ENCODE data around the gene SRP54.
A peak's percentile ranks its signal among the peaks of the same experiment; 100 is the strongest.
"Not testable (repeated sequence)": the region's sequence is repeated elsewhere in the genome, so short reads cannot be mapped to it uniquely, and the experiment has no call there.

The SRP54 gene

DNA sequence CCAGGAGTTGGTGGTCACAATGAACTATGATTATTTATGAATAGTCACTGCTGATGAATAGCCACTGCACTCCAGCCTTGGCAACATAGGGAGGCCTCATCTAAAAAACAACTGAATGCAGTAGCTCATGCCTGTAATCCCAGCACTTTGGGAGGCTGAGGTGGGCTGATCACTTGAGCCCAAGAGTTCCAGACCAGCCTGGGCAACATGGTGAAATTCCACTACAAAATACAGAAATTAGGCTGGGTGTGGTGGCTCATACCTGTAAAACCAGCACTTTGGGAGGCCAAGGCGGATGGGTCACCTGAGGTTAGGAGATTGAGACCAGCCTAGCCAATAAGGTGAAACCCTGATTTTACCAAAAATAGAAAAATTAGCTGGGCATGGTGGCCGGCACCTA, 49.8 kb downstream of the SRP54 start:
- no peak for DNase-seq (ENCODE audit: low read depth)
- TF ChIP-seq, protein P1, sequence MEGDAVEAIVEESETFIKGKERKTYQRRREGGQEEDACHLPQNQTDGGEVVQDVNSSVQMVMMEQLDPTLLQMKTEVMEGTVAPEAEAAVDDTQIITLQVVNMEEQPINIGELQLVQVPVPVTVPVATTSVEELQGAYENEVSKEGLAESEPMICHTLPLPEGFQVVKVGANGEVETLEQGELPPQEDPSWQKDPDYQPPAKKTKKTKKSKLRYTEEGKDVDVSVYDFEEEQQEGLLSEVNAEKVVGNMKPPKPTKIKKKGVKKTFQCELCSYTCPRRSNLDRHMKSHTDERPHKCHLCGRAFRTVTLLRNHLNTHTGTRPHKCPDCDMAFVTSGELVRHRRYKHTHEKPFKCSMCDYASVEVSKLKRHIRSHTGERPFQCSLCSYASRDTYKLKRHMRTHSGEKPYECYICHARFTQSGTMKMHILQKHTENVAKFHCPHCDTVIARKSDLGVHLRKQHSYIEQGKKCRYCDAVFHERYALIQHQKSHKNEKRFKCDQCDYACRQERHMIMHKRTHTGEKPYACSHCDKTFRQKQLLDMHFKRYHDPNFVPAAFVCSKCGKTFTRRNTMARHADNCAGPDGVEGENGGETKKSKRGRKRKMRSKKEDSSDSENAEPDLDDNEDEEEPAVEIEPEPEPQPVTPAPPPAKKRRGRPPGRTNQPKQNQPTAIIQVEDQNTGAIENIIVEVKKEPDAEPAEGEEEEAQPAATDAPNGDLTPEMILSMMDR (IDR thresholded peaks at IDR 0.05; ENCODE audit: low read depth, low read length, missing control alignments): no peak
- no peak overlapping the region for H3K4me3 ChIP-seq (ENCODE audit: low read depth, low read length)

DNA sequence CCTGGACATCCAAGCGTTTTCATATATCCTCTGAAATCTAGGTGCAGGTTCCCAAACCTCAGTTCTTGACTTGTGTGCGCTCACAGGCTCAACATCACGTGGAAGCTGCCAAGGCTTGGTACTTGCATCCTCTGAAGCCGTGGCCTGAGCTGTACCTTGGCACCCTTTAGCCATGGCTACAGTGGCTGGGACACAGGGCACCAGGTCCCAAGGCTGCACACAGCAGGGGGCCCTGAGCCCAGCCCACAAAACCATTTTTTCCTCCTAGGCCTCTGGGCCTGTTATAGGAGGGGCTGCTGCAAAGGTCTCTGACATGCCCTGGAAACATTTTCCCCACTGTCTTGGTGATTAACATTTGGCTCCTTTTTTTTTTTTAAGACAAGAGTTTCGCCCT, 51.6 kb downstream of the SRP54 start:
- TF ChIP-seq, protein P1 (IDR thresholded peaks at IDR 0.05; ENCODE audit: low read depth, low read length, missing control alignments): no peak
- H3K4me3 ChIP-seq (ENCODE audit: low read depth, low read length): no peak overlapping the region
- no peak for DNase-seq (ENCODE audit: low read depth)

DNA sequence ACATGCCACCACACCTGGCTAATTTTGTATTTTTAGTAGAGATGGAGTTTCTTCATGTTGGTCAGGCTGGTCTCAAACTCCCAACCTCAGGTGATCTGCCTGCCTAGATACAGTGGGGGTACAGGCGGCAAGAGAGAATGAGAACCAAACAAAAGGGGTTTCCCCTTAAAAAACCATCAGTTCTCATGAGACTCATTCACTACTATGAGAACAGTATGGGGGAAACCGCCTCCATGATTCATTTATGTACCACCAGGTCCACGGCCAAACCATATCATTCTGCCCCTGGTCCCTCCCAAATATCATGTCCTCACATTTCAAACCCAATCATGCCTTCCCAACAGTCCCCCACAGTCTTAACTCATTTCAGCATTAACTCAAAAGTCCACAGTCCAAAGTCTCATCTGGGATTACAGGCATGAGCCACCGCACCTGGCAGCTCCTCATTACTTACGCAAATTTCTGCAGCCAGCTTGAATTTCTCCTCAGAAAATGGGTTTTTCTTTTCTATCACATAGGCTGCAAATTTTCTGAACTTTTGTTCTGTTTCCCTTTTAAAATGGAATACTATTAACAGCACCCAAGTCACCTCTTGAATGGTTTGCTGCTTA, 52.3 kb downstream of the SRP54 start:
- DNase-seq (ENCODE audit: low read depth); H3K4me3 ChIP-seq (ENCODE audit: low read depth, low read length): not testable (repeated sequence)

DNA sequence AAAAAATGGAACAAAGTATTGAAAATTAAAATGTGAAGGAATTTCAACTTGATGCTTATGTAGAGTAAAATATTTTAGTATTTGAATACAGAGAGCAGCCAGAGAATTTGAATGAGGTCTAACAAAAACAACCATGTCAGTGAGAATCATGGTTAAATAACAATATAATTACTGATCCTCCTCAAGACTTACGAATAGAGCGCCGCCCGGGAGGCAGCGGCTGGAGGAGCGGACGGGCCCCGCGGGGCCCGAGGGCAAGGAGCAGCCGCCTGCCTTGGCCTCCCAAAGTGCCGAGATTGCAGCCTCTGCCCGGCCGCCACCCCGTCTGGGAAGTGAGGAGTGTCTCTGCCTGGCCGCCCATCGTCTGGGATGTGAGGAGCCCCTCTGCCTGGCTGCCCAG, 55.5 kb downstream of the SRP54 start:
- not testable (repeated sequence) for H3K4me3 ChIP-seq (ENCODE audit: low read depth, low read length); DNase-seq (ENCODE audit: low read depth)

DNA sequence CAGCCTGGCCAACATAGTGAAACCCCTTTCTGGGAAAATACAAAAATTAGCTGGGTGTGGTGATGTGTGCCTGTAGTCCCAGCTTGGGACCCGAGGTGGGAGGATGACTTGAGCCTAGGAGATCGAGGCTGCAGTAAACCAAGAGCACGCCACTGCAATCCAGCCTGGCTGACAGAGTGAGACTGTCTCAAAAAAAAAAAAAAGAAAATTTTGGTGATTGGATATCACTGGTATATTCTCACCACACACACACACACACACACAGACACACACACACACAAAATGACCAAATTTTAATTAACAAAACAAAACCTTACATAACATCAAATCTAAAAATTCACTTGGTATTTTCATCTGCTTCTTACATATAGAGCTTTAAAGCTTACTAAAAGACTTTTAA, 59.8 kb downstream of the SRP54 start:
- H3K4me3 ChIP-seq (ENCODE audit: low read depth, low read length): no peak overlapping the region
- DNase-seq (ENCODE audit: low read depth): no peak
- TF ChIP-seq, protein P1 (IDR thresholded peaks at IDR 0.05; ENCODE audit: low read depth, low read length, missing control alignments): no peak

DNA sequence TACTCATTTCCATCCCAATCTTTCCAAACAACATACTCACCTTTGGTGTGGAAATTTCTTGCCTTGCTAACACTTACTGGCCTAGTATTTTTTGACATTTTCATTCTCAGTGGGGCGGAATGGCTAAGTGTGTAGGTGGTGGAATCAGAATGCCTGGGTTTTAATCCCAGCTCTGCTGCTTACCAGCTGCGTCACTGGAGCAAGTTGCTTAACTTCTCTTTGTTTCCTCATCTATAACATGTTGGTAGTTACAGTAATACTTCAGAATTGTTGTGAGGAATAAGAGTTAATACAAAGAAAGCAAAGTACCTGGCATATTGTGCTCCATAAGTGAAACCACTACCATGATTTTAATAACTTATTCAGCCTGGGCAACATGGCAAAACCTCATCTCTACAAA, 60.3 kb downstream of the SRP54 start:
- DNase-seq (ENCODE audit: low read depth): no peak
- TF ChIP-seq, protein P1 (IDR thresholded peaks at IDR 0.05; ENCODE audit: low read depth, low read length, missing control alignments): no peak
- no peak overlapping the region for H3K4me3 ChIP-seq (ENCODE audit: low read depth, low read length)

DNA sequence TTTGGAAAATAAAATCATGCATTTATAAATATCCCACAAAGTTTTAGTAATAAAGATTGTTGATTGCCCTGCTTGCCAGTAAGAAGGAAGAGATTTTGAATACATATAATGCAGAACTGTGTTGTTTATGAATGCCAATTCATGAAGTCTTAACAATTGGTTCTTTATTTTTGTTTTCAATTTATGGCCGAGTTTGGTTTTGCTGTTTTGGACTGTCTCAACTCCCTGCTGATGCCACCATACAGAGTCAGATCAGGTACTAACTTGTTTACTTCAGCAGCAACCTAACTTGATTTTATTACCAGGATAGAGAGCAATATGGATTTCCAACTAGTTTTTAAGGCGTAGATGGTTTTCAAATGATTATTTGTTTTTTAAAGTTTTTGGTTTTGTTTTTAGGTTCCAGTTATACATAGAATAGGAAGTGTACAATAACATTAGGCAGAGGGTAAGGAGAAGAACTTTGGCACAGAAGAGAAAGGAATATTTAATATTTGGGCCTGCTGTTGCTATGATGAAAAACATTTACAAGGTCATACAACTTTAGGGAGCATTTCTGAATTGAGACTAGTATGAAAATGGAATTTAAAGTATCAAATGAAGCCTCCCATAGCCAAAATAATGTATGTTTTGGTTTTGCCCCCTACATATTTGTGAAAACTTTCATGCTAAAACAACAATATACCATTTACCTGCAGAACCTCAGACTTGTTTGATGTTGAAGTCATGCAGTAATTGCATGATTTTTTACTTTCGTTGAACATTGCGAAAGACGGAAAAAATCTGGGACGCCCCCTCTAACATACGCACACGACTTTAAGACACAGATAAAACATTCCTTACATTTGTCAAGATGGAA, 62.4 kb downstream of the SRP54 start:
- TF ChIP-seq, protein P1 (IDR thresholded peaks at IDR 0.05; ENCODE audit: low read depth, low read length, missing control alignments): no peak
- DNase-seq (ENCODE audit: low read depth): no peak

DNA sequence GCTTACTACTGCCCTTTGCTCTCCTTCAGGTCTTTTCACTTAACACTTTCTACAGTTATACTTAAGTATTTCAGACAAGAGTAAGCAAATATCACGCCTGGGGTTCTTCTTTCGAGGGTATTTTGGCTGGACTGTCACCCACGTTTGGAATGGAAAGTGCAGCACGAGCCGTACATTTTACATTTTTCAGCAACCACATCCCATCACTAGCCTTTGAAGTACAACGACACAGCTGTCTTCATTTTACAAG, 62.9 kb downstream of the SRP54 start:
- H3K4me3 ChIP-seq (ENCODE audit: low read depth, low read length): peak overlapping the region; percentile 70
- DNase-seq (ENCODE audit: low read depth): no peak
- TF ChIP-seq, protein P1 (IDR thresholded peaks at IDR 0.05; ENCODE audit: low read depth, low read length, missing control alignments): no peak

More for the DNA sequence above, 62.4 kb downstream of the SRP54 start:
- peak overlapping the region; percentile 70 for H3K4me3 ChIP-seq (ENCODE audit: low read depth, low read length)
